GM12878 (cell line): ENCODE measurements around the gene USP9X. TPM values are rescaled to one million over a fixed set of nuclear protein-coding genes. Genes with fewer than 3 reads are reported as not detected.

ENCODE experiments used
- ATAC-seq: fragments of 200-7000 bp; cut with Tn5 transposase; 3 replicates; pipeline ENCODE4 v1.9.1; 2020; ENCODE audit warnings: mild to moderate bottlenecking, moderate library complexity
- BruUV-seq: library from RNA; stranded (reverse); fragments of 400-500 nt; replicated peaks from 2 replicates; lab custom pipeline; 2021; lab: Mats Ljungman, UMichigan
- CTCF ChIA-PET: fragments of 300-600 bp; sonication (Branson Sonifier 250); formaldehyde crosslinking; extraction: SDS; loops from one replicate; lab custom pipeline; 2021; ENCODE audit warnings: inconsistent platforms; lab: Yijun Ruan, JAX
- POLR2A ChIA-PET: fragments of 350-600 bp; formaldehyde crosslinking; extraction: SDS; loops from one replicate; lab custom pipeline; 2021; ENCODE audit warnings: inconsistent platforms; lab: Charles Lee
- RAD21 ChIA-PET: fragments of 300-600 bp; sonication (Branson Sonifier 250); formaldehyde crosslinking; loops from one replicate; lab custom pipeline; 2023; ENCODE audit warnings: antibody characterized with exemption; ENCODE audit not compliant: unreplicated experiment; lab: Charles Lee
- SMC1A ChIA-PET: fragments of 300-600 bp; sonication (Branson Sonifier 250); formaldehyde crosslinking; loops from one replicate; lab custom pipeline; 2023; ENCODE audit not compliant: unreplicated experiment, uncharacterized antibody; lab: Charles Lee
- DNase-seq: peaks from one replicate; pipeline ENCODE4 v3.0.0-alpha.2; 2011; ENCODE audit warnings: low read depth, low spot score
- FAIRE-seq: peaks from 3 replicates; lab custom pipeline; 2011; peaks lifted over from hg19 to GRCh38; lab: Jason Lieb, UNC
- H2AFZ ChIP-seq: 2 replicates; pipeline ENCODE4 v1.6.0; 2011; ENCODE audit warnings: low read depth, low read length, control low read depth; ENCODE audit not compliant: control insufficient read depth
- H3K27ac ChIP-seq: 2 replicates; pipeline ENCODE4 v1.5.1; 2011; ENCODE audit warnings: control low read depth; ENCODE audit not compliant: control insufficient read depth, insufficient read depth
- H3K27me3 ChIP-seq, 2 experiments: replicated peaks in 1 of 2; 2 replicates each; pipeline versions ENCODE4 v1.6.0 to v1.6.1; 2011; ENCODE audit warnings: low read length in 1 of 2; ENCODE audit not compliant: control insufficient read depth in 2 of 2, insufficient read depth in 2 of 2
- H3K36me3 ChIP-seq, 2 experiments: 2 replicates each; pipeline ENCODE4 v1.5.1; 2011; ENCODE audit warnings: low read length in 1 of 2; ENCODE audit not compliant: control insufficient read depth in 2 of 2, insufficient read depth in 2 of 2
- H3K4me1 ChIP-seq: 2 replicates; pipeline ENCODE4 v1.6.1; 2011; ENCODE audit warnings: mild to moderate bottlenecking, low read length, moderate library complexity, mixed read lengths; ENCODE audit not compliant: control insufficient read depth, insufficient read depth
- H3K4me2 ChIP-seq: 2 replicates; pipeline ENCODE4 v1.6.0; 2011; ENCODE audit warnings: control low read depth; ENCODE audit not compliant: control insufficient read depth, insufficient read depth
- H3K4me3 ChIP-seq: fragments of 200-600 bp; sonication (generic); 2 replicates; pipeline ENCODE4 v1.5.1; 2016
- H3K79me2 ChIP-seq: 2 replicates; pipeline ENCODE4 v1.6.0; 2011; ENCODE audit warnings: low read length; ENCODE audit not compliant: control insufficient read depth, insufficient read depth
- H3K9ac ChIP-seq: 2 replicates; pipeline ENCODE4 v1.8.0; 2011; ENCODE audit warnings: low read length, control low read depth, mixed read lengths; ENCODE audit not compliant: control insufficient read depth, insufficient read depth
- H3K9me3 ChIP-seq: replicated peaks from 3 replicates; pipeline ENCODE4 v1.5.1; 2011; ENCODE audit warnings: mild to moderate bottlenecking, low read length; ENCODE audit not compliant: control insufficient read depth, insufficient read depth
- H4K20me1 ChIP-seq: 2 replicates; pipeline ENCODE4 v1.6.0; 2011; ENCODE audit not compliant: control insufficient read depth, insufficient read depth
- ATF7 ChIP-seq: fragments of 450-650 bp; IDR thresholded peaks from 2 replicates; pipeline ENCODE4 v1.6.1; 2016; ENCODE audit warnings: low read depth, mild to moderate bottlenecking
- BCL11A ChIP-seq: IDR thresholded peaks from 2 replicates; pipeline ENCODE4 v1.6.1; 2011; ENCODE audit warnings: low read depth, low read length
- BHLHE40 ChIP-seq, 2 experiments: fragments of 450-650 bp in 1 of 2; IDR thresholded peaks; 2 replicates each; pipeline ENCODE4 v1.6.1; 2011 to 2017; ENCODE audit warnings: low read depth in 2 of 2, borderline replicate concordance in 1 of 2, improper control_type of control experiment in 1 of 2, low read length in 1 of 2, mild to moderate bottlenecking in 1 of 2
- EGR1 ChIP-seq, 2 experiments: IDR thresholded peaks; 1 replicate in 1 of 2; 2 replicates in 1 of 2; pipeline ENCODE4 v1.6.1; 2011 to 2012; ENCODE audit warnings: low read depth in 2 of 2, low read length in 2 of 2, borderline replicate concordance in 1 of 2, mild to moderate bottlenecking in 1 of 2, moderate library complexity in 1 of 2
- ESRRA ChIP-seq: IDR thresholded peaks from 2 replicates; pipeline ENCODE4 v1.6.1; 2012; ENCODE audit warnings: mild to moderate bottlenecking, low read length, improper control_type of control experiment
- HDAC2 ChIP-seq: fragments of 200-600 bp; sonication (generic); IDR thresholded peaks from 2 replicates; pipeline ENCODE4 v1.6.1; 2017
- IRF5 ChIP-seq: fragments of 450-650 bp; IDR thresholded peaks from 2 replicates; pipeline ENCODE4 v1.6.1; 2017; ENCODE audit warnings: borderline replicate concordance
- MLLT1 ChIP-seq: fragments of 450-650 bp; IDR thresholded peaks from 2 replicates; pipeline ENCODE4 v1.6.1; 2016; ENCODE audit warnings: mild to moderate bottlenecking
- POLR2AphosphoS2 ChIP-seq: IDR thresholded peaks from 2 replicates; pipeline ENCODE4 v1.6.1; 2011; ENCODE audit warnings: low read depth, mild to moderate bottlenecking, low read length, improper control_type of control experiment, moderate library complexity
- RAD51 ChIP-seq: fragments of 450-650 bp; IDR thresholded peaks from 2 replicates; pipeline ENCODE4 v1.6.1; 2016; ENCODE audit warnings: moderate library complexity, mild to moderate bottlenecking, inconsistent platforms
- RELB ChIP-seq: fragments of 450-650 bp; IDR thresholded peaks from 2 replicates; pipeline ENCODE4 v1.6.1; 2017; ENCODE audit warnings: low read depth, mild to moderate bottlenecking, moderate library complexity
- RUNX3 ChIP-seq: IDR thresholded peaks from 2 replicates; pipeline ENCODE4 v1.6.1; 2012; ENCODE audit warnings: low read length, inconsistent platforms
- SKIL ChIP-seq: fragments of 450-650 bp; IDR thresholded peaks from 2 replicates; pipeline ENCODE4 v1.6.1; 2017; ENCODE audit warnings: mild to moderate bottlenecking, low read depth, inconsistent platforms; ENCODE audit not compliant: poor library complexity, severe bottlenecking
- SMAD1 ChIP-seq: fragments of 450-650 bp; IDR thresholded peaks from 2 replicates; pipeline ENCODE4 v1.6.1; 2018; ENCODE audit warnings: mild to moderate bottlenecking, low read depth; ENCODE audit not compliant: partially characterized antibody
- SMC3 ChIP-seq: IDR thresholded peaks from 2 replicates; pipeline ENCODE4 v1.6.1; 2011; ENCODE audit warnings: low read length, improper control_type of control experiment, borderline replicate concordance
- STAT1 ChIP-seq: fragments of 450-650 bp; conservative IDR thresholded peaks from 2 replicates; pipeline ENCODE4 v1.6.1; 2014; ENCODE audit warnings: antibody characterized with exemption, mild to moderate bottlenecking
- ZNF24 ChIP-seq: fragments of 450-650 bp; IDR thresholded peaks from 2 replicates; pipeline ENCODE4 v1.6.1; 2017; ENCODE audit warnings: antibody characterized with exemption, mild to moderate bottlenecking
- ZZZ3 ChIP-seq: IDR thresholded peaks from 2 replicates; pipeline ENCODE4 v1.6.1; 2011; ENCODE audit warnings: low read depth; ENCODE audit not compliant: control insufficient read depth, insufficient read length
- WGBS: methylation state at CpG from one replicate; pipeline ENCODE4 v1.1.6; 2016; ENCODE audit warnings: low lambda C conversion rate; ENCODE audit not compliant: insufficient replicate concordance, insufficient coverage; ENCODE audit errors: missing lambda C conversion rate; 5-methylcytosine and 5-hydroxymethylcytosine counted together
- in situ Hi-C: fragments of 300-500 bp; cut with MboI; formaldehyde crosslinking; loops from 9 replicates; pipeline ENCODE4 v1.14.3; 2018; ENCODE audit warnings: mixed read lengths
- intact Hi-C: fragments of 100-400 bp; cut with micrococcal nuclease; formaldehyde crosslinking; loops from one replicate; pipeline ENCODE4 v1.14.2; 2022; ENCODE audit not compliant: unreplicated experiment
- polyA plus RNA-seq, 11 experiments: library from polyadenylated mRNA; depleted of rRNA in 4 of 11; unstranded in 6 of 11; stranded (reverse) in 5 of 11; fragments of >200 nt; fragmentation: Nextera tagmentation in 4 of 11; fragmentation: Illumina TruSeq in 1 of 11; extraction: Ambion mirVana in 4 of 11; extraction: Trizol in 1 of 11; gene quantifications; 1 replicate in 1 of 11; 2 replicates in 10 of 11; pipeline versions ENCODE4 v1.2.1 to v1.2.3, GENCODE V29; 2011 to 2016; ENCODE audit warnings: inconsistent platforms in 2 of 11, missing spikeins in 2 of 11, low read depth in 1 of 11
- total RNA-seq, 4 experiments: library from RNA; depleted of rRNA in 3 of 4; stranded (reverse); fragments of >200 nt in 3 of 4; fragmentation: Illumina TruSeq in 1 of 4; extraction: Trizol in 1 of 4; gene quantifications; 2 replicates each; pipeline versions ENCODE4 v1.2.1 to v1.2.3, GENCODE V29; 2013 to 2021

Gene USP9X
- total and polyA plus RNA-seq, 10 of the 15 experiments (the other 5 are each of a cell fraction or from before 2014, with no cell fraction given): 9.3 to 61.6 (median 31.7) TPM

- ATAC-seq: no peak
- ChIA-PET RAD21 (no interaction called here), POLR2A (no interaction called here), SMC1A (interaction anchor here (0.7 kb wide), 1 partner anchor 346 kb away, joined by 3 read pairs; no protein-coding TSS in a partner anchor), CTCF (interaction anchor here (0.6 kb wide), 1 partner anchor 611 kb away, joined by 4 read pairs; no protein-coding TSS in a partner anchor)
- no peak for FAIRE-seq
- no TSS peak for BruUV-seq
- H3K27me3 ChIP-seq: no peaks in the 10 kb centered on the region; a peak in 1 of 4 replicates
- in situ Hi-C loops (no loop called here), intact Hi-C loops (no loop called here)
- H3K36me3 ChIP-seq: no peaks in the 10 kb centered on the region
- no peak overlapping the region for H3K27ac ChIP-seq
- no peak overlapping the region for H3K4me3 ChIP-seq
- no peak overlapping the region for H2AFZ ChIP-seq
- DNase-seq: no peak
- TF ChIP-seq SMAD1: no peak
- TF ChIP-seq IRF5: no peak
- TF ChIP-seq POLR2AphosphoS2: no peak
- no peak for TF ChIP-seq SKIL
- no peak for TF ChIP-seq RUNX3
- TF ChIP-seq HDAC2: no peak
- TF ChIP-seq BCL11A: no peak
- TF ChIP-seq SMC3: no peak
- no peak for TF ChIP-seq STAT1
- TF ChIP-seq ZZZ3: no peak
- no peak for TF ChIP-seq ESRRA
- TF ChIP-seq ZNF24: no peak
- TF ChIP-seq ATF7: no peak
- TF ChIP-seq RELB: no peak
- no peak for TF ChIP-seq BHLHE40 (IDR thresholded peaks at IDR 0.05; ENCODE audit: borderline replicate concordance in 1 of 2, low read depth in 2 of 2, low read length in 1 of 2)
- TF ChIP-seq EGR1 (IDR thresholded peaks at IDR 0.05; ENCODE audit: borderline replicate concordance in 1 of 2, low read depth in 2 of 2, low read length in 2 of 2): no peak
- no peak for TF ChIP-seq MLLT1
- no peak for TF ChIP-seq RAD51
- H3K4me1 ChIP-seq: no peaks in the 10 kb centered on the region
- 55% methylated on average over 5 of the region's 5 CpGs for WGBS
- H3K9ac ChIP-seq: no peak overlapping the region
- no peaks in the 10 kb centered on the region for H3K79me2 ChIP-seq
- no peaks in the 10 kb centered on the region for H3K9me3 ChIP-seq
- no peaks in the 10 kb centered on the region for H4K20me1 ChIP-seq
- no peak overlapping the region for H3K4me2 ChIP-seq
These were observed 21.2 kb upstream of the USP9X start for GRCh38 chrX:41064018-41064417.
